Psoas muscle (tissue), 8 donors: ENCODE measurements around the gene SLC66A2. TPM values are rescaled to one million over a fixed set of nuclear protein-coding genes. Genes with fewer than 3 reads are reported as not detected.

Experiments
- ATAC-seq, 4 donors: fragments of 200-7000 bp; cut with Tn5 transposase; one replicate each; pipeline ENCODE4 v1.9.1; 2020; ENCODE audit warnings: moderate library complexity in 3 of 4, mild to moderate bottlenecking in 2 of 4
- DNase-seq, 2 donors: peaks; one replicate each; pipeline ENCODE4 v3.0.0-alpha.2; 2020
- H3K27ac ChIP-seq: fragments of 200-600 bp; one replicate; pipeline ENCODE4 v1.8.0; 2022
- H3K27me3 ChIP-seq, 3 donors: fragments of 200-600 bp in 1 of 3; one replicate each; pipeline versions ENCODE4 v1.6.1 to v1.8.0; 2013 to 2022; ENCODE audit warnings: low read length in 2 of 3, mild to moderate bottlenecking in 2 of 3, moderate library complexity in 1 of 3; ENCODE audit not compliant: insufficient read depth in 3 of 3
- H3K36me3 ChIP-seq, 2 donors: fragments of 200-600 bp in 1 of 2; one replicate each; pipeline versions ENCODE4 v1.6.1 to v1.8.0; 2013 to 2022; ENCODE audit warnings: low read depth in 1 of 2, mild to moderate bottlenecking in 1 of 2, moderate library complexity in 1 of 2; ENCODE audit not compliant: insufficient read depth in 1 of 2
- H3K4me1 ChIP-seq: fragments of 200-600 bp; one replicate; pipeline ENCODE4 v1.8.0; 2022
- H3K4me3 ChIP-seq: fragments of 200-600 bp; one replicate; pipeline ENCODE4 v1.8.0; 2022; ENCODE audit warnings: mild to moderate bottlenecking
- H3K9me3 ChIP-seq: fragments of 200-600 bp; one replicate; pipeline ENCODE4 v1.8.0; 2022
- WGBS, 3 donors: extraction: QIAGEN DNeasy Blood & Tissue Kit; methylation state at CpG; one replicate each; pipeline versions ENCODE4 v1.1.6 to v1.1.7; 2013; 5-methylcytosine and 5-hydroxymethylcytosine counted together
- intact Hi-C, 2 donors: fragments of 100-400 bp; cut with DNase I; formaldehyde crosslinking; loops; one replicate each; pipeline versions ENCODE4 v1.11.0 to v1.14.2; 2022
- polyA plus RNA-seq, 3 donors: library from polyadenylated mRNA; stranded (reverse); fragments of 200-250 nt; gene quantifications; one replicate each; pipeline ENCODE4 v1.2.3, GENCODE V29; 2013
- total RNA-seq, 4 donors: library from RNA; stranded (reverse); fragmentation: NEBNext Ultra II Directional in 2 of 4; extraction: Animal tissue kit (Norgen Biotek cat#: 25700) in 2 of 4; gene quantifications; one replicate each; pipeline versions ENCODE4 v1.2.1 to v1.2.4, GENCODE V29; 2021 to 2023
- TF ChIP-seq, protein P1 (sequence below): fragments of 200-600 bp; IDR thresholded peaks from one replicate; pipeline ENCODE4 v1.8.0; 2022; ENCODE audit warnings: antibody characterized with exemption
- donor health status: healthy with polysubstance abuse.
- donor health status: DM: no; HTN: no; CAD: no; lungs with moderate emphysema.
- donor health status: Bipolar disorder and iron deficiency.
- donor health status: healthy.
- donor health status: DM: yes; HTN: yes; CAD: no.
- donor health status: DM: no; HTN: no; CAD: no.
- donor health status: DM: no; HTN: no; CAD: no.
- donor health status: DM: yes; HTN: yes; CAD: no.

The SLC66A2 gene
- total and polyA plus RNA-seq, 7 donors, result 36.4 to 160 (median 67.7) TPM

DNA sequence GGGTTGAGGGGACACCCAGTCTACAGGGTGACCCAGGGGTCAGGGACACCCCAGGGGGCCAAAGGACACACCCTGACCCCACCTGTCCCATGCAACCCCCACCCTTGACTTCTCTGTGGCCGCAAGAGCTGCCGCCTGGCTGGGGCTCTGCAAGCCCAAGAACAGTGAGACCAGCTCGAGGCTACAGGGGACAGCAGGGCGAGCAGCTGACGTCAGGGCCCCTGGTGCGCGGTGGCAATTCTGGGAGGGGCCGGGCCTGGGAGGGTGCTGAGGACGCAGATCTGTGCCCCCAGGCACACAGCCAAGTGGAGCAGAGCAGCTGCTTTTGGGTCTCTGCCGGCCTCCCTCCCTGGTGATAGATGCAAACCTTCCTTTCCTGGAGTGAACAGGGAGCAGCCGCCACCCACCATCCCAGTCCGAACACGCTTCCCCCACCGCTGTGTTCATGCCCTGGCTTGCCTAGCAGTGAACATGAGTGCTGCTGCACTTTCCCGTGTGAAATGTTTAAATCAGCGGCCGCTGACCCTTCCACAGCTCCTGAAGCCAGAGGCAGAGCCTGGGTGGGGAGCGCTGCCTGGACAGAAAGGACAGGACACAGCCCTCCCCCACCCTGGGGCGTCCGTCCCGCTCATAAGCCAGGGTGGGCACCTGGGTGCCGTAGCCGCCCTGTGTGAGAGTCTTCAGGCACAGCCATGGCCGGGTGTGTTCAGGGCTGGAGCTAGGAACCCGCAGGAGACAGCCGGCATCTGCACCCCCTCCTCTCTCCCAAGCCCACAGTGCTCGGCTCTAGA, 46.9 kb downstream of the SLC66A2 start:
- H3K36me3 ChIP-seq, result peaks cover 0 to 28% of the 10 kb centered on the region in 2 donors
- ATAC-seq, result no peak
- H3K27ac ChIP-seq, result no peak overlapping the region
- no peaks in the 10 kb centered on the region for H3K4me1 ChIP-seq
- intact Hi-C loops, result no loop called here
- DNase-seq, result no peak
- H3K27me3 ChIP-seq, result no peaks in the 10 kb centered on the region
- 76 to 79% (median 78%) methylated on average over 26 to 27 of the region's 27 CpGs for WGBS, 3 donors
- no peaks in the 10 kb centered on the region for H3K9me3 ChIP-seq
- TF ChIP-seq, protein P1, sequence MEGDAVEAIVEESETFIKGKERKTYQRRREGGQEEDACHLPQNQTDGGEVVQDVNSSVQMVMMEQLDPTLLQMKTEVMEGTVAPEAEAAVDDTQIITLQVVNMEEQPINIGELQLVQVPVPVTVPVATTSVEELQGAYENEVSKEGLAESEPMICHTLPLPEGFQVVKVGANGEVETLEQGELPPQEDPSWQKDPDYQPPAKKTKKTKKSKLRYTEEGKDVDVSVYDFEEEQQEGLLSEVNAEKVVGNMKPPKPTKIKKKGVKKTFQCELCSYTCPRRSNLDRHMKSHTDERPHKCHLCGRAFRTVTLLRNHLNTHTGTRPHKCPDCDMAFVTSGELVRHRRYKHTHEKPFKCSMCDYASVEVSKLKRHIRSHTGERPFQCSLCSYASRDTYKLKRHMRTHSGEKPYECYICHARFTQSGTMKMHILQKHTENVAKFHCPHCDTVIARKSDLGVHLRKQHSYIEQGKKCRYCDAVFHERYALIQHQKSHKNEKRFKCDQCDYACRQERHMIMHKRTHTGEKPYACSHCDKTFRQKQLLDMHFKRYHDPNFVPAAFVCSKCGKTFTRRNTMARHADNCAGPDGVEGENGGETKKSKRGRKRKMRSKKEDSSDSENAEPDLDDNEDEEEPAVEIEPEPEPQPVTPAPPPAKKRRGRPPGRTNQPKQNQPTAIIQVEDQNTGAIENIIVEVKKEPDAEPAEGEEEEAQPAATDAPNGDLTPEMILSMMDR, result no peak
- H3K4me3 ChIP-seq, result no peak overlapping the region

DNA sequence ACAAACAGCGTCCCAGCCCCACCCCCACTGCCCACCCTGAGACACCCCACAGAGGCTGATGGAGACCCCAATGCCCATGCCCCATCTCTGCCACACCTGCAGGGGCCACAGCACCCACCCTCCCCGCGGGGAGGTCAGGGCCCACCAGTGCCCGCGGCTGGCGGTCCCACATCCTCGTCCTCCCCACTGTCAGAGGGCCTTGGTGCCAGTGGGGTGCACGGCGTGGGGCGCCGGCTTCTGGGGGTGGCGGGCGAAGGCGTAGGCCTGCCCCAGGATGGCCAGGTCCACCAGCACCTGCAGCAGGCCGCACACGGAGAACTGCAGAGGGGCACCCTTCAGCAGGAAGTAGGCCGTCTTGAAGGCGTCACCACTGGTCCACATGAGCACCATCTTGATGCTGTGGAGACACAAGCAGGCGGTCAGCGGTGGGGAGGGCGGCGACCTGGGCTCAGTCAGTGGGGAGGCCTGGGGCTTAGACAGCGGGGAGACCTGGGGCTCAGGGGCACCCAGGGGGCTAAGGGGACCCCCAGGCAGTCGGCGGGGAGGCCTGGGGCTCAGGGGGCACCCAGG, 47.6 kb downstream of the SLC66A2 start:
- H3K4me1 ChIP-seq, result no peaks in the 10 kb centered on the region
- H3K27ac ChIP-seq, result no peak overlapping the region
- H3K27me3 ChIP-seq, result no peaks in the 10 kb centered on the region
- H3K36me3 ChIP-seq, result peaks cover 0 to 28% of the 10 kb centered on the region in 2 donors
- intact Hi-C loops, result no loop called here
- no peak overlapping the region for H3K4me3 ChIP-seq
- no peaks in the 10 kb centered on the region for H3K9me3 ChIP-seq
- no peak for DNase-seq
- no peak for ATAC-seq
- WGBS, 3 donors, result 93 to 98% (median 95%) methylated on average over 21 to 25 of the region's 25 CpGs
- TF ChIP-seq, protein P1, result no peak

DNA sequence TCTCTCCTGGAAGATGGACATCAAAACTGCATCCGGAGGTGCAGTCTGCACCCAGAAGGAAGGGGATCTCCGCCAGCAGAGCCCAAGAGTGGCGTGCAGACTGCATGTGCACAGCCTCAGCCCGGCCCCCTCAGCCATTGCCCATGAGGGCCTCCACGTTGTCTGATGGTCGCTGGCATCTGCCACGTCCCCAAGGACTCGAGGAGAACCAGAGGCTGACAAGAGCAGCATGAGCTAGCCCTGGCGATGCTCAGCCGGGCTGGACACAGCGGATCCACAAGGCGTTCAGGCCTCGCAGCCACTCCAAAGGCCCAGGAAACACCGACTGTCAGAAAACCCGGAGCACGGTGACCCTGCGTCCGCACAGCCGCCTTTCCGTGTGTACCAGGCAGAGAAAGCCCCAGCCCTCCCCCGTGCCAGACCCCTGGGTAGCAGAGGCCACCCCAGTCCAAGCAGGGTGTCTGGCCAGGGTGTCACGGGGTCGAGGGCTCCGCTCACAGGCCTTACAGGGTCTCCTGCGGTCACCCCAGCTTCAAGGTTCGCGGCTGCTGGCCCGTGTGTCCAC, 48.3 kb downstream of the SLC66A2 start:
- no peak overlapping the region for H3K4me3 ChIP-seq
- 90 to 98% (median 94%) methylated on average over 28 of the region's 28 CpGs for WGBS, 3 donors
- DNase-seq (peak in 1 of 2 donors; percentile 55), ATAC-seq (no peak)
- peaks cover 0 to 28% of the 10 kb centered on the region in 2 donors for H3K36me3 ChIP-seq
- no peaks in the 10 kb centered on the region for H3K9me3 ChIP-seq
- H3K27ac ChIP-seq, result no peak overlapping the region
- intact Hi-C loops, result no loop called here
- TF ChIP-seq, protein P1, result no peak
- no peaks in the 10 kb centered on the region for H3K27me3 ChIP-seq
- H3K4me1 ChIP-seq, result no peaks in the 10 kb centered on the region

DNA sequence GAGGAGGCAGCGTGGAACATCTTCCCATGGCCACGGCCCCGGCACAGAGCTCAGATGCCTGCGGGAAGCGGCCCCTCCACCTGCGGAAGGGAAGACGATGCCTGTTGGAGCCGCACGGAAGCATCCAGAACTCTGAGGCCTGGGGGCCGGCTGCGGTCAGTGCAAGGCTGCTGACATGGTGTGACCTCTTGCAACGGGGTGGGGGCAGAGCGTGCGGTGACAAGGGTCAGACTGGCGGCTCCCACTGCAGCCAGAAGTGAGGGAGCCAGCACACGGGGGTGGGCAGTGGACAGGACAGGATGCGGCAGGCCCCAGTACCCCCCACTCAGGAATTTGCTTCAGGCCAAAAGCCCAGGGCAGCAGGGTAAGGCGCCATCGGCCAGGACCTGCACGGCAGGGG, 48.8 kb downstream of the SLC66A2 start:
- intact Hi-C loops, result no loop called here
- H3K27ac ChIP-seq, result no peak overlapping the region
- peaks cover 0 to 26% of the 10 kb centered on the region in 2 donors for H3K36me3 ChIP-seq
- TF ChIP-seq, protein P1, result no peak
- ATAC-seq (no peak), DNase-seq (no peak)
- H3K9me3 ChIP-seq, result no peaks in the 10 kb centered on the region
- no peaks in the 10 kb centered on the region for H3K27me3 ChIP-seq
- WGBS, 3 donors, result 96 to 97% (median 97%) methylated on average over 20 of the region's 20 CpGs
- H3K4me1 ChIP-seq, result no peaks in the 10 kb centered on the region
- no peak overlapping the region for H3K4me3 ChIP-seq
